ENCODE data around the gene HCN4. TPM values are rescaled to one million over a fixed set of nuclear protein-coding genes. Genes with fewer than 3 reads are reported as not detected.

HCN4 gene
- total and polyA plus RNA-seq, 2 experiments from 2014 or later, result 0.27 to 0.40 TPM

DNA sequence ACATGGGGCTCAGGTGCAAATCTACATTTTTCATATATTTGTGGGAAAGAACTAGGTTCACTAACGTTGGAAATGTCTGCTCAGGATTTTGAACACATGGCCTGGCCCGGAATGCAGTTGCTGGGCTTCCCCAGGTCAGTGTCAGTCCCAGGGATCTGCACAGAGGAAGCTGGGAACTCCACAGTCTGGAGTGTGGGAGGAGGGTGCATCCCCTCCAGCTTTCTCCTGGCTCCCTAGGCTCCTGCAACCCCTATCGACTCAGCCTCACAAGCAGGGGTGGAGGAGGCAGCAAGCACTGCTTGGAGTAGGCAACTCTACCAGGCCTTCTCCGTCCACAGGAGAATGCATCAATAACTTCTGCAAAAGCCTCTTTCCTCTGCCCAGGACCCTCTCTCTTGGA lies 30.1 kb upstream of the HCN4 start:
- Histone ChIP-seq H3K27me3 (no peaks in the 10 kb centered on the region), H3K4me2 (no peak overlapping the region), H3K9me2 (replicated peaks; ENCODE audit: insufficient read depth) (no peaks in the 10 kb centered on the region), H3K36me3 (replicated peaks; ENCODE audit: insufficient read depth, low read depth) (no peaks in the 10 kb centered on the region), H3K4me3 (no peak overlapping the region), H3K27ac (no peak overlapping the region), H3K79me2 (no peaks in the 10 kb centered on the region), H4K20me1 (ENCODE audit: insufficient read depth, poor library complexity, severe bottlenecking) (no peaks in the 10 kb centered on the region), H2AFZ (no peak overlapping the region), H3K9me3 (ENCODE audit: low read depth) (no peaks in the 10 kb centered on the region), H3K4me1 (ENCODE audit: insufficient read depth) (no peaks in the 10 kb centered on the region)
- WGBS (ENCODE audit: low lambda C conversion rate, missing lambda C conversion rate), result 81% methylated on average over 4 of the region's 4 CpGs
- TF ChIP-seq, protein P1, sequence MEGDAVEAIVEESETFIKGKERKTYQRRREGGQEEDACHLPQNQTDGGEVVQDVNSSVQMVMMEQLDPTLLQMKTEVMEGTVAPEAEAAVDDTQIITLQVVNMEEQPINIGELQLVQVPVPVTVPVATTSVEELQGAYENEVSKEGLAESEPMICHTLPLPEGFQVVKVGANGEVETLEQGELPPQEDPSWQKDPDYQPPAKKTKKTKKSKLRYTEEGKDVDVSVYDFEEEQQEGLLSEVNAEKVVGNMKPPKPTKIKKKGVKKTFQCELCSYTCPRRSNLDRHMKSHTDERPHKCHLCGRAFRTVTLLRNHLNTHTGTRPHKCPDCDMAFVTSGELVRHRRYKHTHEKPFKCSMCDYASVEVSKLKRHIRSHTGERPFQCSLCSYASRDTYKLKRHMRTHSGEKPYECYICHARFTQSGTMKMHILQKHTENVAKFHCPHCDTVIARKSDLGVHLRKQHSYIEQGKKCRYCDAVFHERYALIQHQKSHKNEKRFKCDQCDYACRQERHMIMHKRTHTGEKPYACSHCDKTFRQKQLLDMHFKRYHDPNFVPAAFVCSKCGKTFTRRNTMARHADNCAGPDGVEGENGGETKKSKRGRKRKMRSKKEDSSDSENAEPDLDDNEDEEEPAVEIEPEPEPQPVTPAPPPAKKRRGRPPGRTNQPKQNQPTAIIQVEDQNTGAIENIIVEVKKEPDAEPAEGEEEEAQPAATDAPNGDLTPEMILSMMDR (IDR thresholded peaks at IDR 0.05; ENCODE audit: poor library complexity), result no peak
- TF ChIP-seq EZH2phosphoT487 (IDR thresholded peaks at IDR 0.05; ENCODE audit: low read depth, severe bottlenecking, unreplicated experiment) (no peak), EZH2 (IDR thresholded peaks at IDR 0.05; ENCODE audit: borderline replicate concordance) (no peak)
- DNase-seq (ENCODE audit: low spot score), result no peak

DNA sequence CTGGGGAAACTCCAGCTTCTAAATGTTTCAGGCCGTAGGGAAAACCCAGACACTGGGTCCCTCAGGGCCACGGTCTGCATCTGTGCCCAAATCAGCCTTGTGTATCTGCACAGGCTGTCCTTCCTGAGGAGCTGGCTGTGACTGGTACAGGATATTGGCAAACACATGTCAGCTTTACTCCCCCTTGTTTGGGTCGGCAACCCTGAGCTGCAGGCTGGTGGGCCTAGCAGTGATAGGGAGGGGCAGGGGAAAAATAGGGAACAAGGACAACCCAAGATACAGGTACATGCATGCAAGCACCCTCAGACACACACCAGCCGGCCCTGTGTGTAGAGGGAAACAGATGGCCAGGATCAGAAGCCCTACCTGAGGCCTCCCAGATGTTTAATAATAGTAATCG lies 28.7 kb upstream of the HCN4 start:
- H3K79me2 ChIP-seq, result no peaks in the 10 kb centered on the region
- no peak overlapping the region for H3K4me2 ChIP-seq
- H2AFZ ChIP-seq, result no peak overlapping the region
- H4K20me1 ChIP-seq (ENCODE audit: insufficient read depth, poor library complexity, severe bottlenecking), result no peaks in the 10 kb centered on the region
- DNase-seq (ENCODE audit: low spot score), result no peak
- no peaks in the 10 kb centered on the region for H3K9me2 ChIP-seq (replicated peaks; ENCODE audit: insufficient read depth)
- no peaks in the 10 kb centered on the region for H3K27me3 ChIP-seq
- H3K4me1 ChIP-seq (ENCODE audit: insufficient read depth), result no peaks in the 10 kb centered on the region
- 80% methylated on average over 5 of the region's 5 CpGs for WGBS (ENCODE audit: low lambda C conversion rate, missing lambda C conversion rate)
- no peak overlapping the region for H3K27ac ChIP-seq
- H3K9me3 ChIP-seq (ENCODE audit: low read depth), result no peaks in the 10 kb centered on the region
- H3K4me3 ChIP-seq, result no peak overlapping the region
- no peak for TF ChIP-seq EZH2phosphoT487 (IDR thresholded peaks at IDR 0.05; ENCODE audit: low read depth, severe bottlenecking, unreplicated experiment)
- TF ChIP-seq EZH2 (IDR thresholded peaks at IDR 0.05; ENCODE audit: borderline replicate concordance), result no peak
- TF ChIP-seq, protein P1 (IDR thresholded peaks at IDR 0.05; ENCODE audit: poor library complexity), result no peak
- H3K36me3 ChIP-seq (replicated peaks; ENCODE audit: insufficient read depth, low read depth), result no peaks in the 10 kb centered on the region

DNA sequence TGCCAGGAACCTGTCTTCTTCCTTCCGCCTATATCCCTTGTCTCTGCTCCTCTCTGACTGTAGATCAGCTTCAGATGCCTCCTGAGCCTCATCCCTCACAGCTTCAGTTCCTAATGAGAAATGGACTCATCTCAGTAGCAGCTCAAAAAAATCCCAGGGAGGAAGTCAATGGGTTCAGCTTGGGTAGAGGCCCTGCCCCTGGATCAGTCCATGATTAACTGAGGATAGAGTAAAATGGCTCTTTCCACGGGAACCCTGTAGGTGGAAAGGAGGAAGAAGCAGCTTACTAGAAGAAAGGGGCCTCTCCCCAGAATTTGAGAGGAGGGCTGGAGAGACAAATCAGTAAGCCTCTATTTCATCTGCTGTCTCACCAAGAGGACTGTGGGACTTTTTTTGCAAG lies 26.9 kb upstream of the HCN4 start:
- no peak overlapping the region for H3K27ac ChIP-seq
- H3K9me3 ChIP-seq (ENCODE audit: low read depth), result no peaks in the 10 kb centered on the region
- no peak overlapping the region for H3K4me3 ChIP-seq
- H3K9me2 ChIP-seq (replicated peaks; ENCODE audit: insufficient read depth), result no peaks in the 10 kb centered on the region
- TF ChIP-seq EZH2phosphoT487 (IDR thresholded peaks at IDR 0.05; ENCODE audit: low read depth, severe bottlenecking, unreplicated experiment), result no peak
- TF ChIP-seq, protein P1 (IDR thresholded peaks at IDR 0.05; ENCODE audit: poor library complexity), result no peak
- no peak for TF ChIP-seq EZH2 (IDR thresholded peaks at IDR 0.05; ENCODE audit: borderline replicate concordance)
- H4K20me1 ChIP-seq (ENCODE audit: insufficient read depth, poor library complexity, severe bottlenecking), result no peaks in the 10 kb centered on the region
- no peaks in the 10 kb centered on the region for H3K36me3 ChIP-seq (replicated peaks; ENCODE audit: insufficient read depth, low read depth)
- no peaks in the 10 kb centered on the region for H3K4me1 ChIP-seq (ENCODE audit: insufficient read depth)
- H3K79me2 ChIP-seq, result no peaks in the 10 kb centered on the region
- no peaks in the 10 kb centered on the region for H3K27me3 ChIP-seq
- no peak overlapping the region for H2AFZ ChIP-seq
- no peak for DNase-seq (ENCODE audit: low spot score)
- 93% methylated on average over 2 of the region's 2 CpGs for WGBS (ENCODE audit: low lambda C conversion rate, missing lambda C conversion rate)
- no peak overlapping the region for H3K4me2 ChIP-seq

DNA sequence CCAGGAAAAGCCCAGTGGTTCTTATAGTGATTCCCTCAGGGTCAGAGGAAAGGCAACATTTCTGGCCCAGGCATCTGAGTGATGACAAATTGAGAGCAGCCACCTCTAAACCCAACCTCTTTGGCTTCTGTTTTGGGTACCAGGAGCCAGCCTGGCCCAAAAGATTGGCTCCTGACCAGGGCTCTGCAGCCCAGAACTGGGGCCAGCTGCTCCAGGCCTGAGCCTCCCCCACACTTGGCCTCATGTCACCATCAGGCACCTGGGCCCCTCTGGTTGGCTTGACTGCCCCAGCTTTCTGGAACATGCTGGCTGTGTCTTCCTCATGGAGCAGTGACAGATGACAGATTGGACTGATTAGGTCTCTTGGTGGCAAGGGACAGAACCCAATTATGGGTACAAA lies 26.0 kb upstream of the HCN4 start:
- Histone ChIP-seq H3K9me3 (ENCODE audit: low read depth) (no peaks in the 10 kb centered on the region), H4K20me1 (ENCODE audit: insufficient read depth, poor library complexity, severe bottlenecking) (no peaks in the 10 kb centered on the region), H3K79me2 (no peaks in the 10 kb centered on the region), H3K36me3 (replicated peaks; ENCODE audit: insufficient read depth, low read depth) (no peaks in the 10 kb centered on the region), H3K9me2 (replicated peaks; ENCODE audit: insufficient read depth) (no peaks in the 10 kb centered on the region), H3K27me3 (no peaks in the 10 kb centered on the region), H2AFZ (no peak overlapping the region), H3K4me2 (no peak overlapping the region), H3K27ac (no peak overlapping the region), H3K4me3 (no peak overlapping the region), H3K4me1 (ENCODE audit: insufficient read depth) (peaks cover 3% of the 10 kb centered on the region)
- TF ChIP-seq EZH2phosphoT487 (IDR thresholded peaks at IDR 0.05; ENCODE audit: low read depth, severe bottlenecking, unreplicated experiment), result no peak
- TF ChIP-seq, protein P1 (IDR thresholded peaks at IDR 0.05; ENCODE audit: poor library complexity), result no peak
- no peak for TF ChIP-seq EZH2 (IDR thresholded peaks at IDR 0.05; ENCODE audit: borderline replicate concordance)
- no peak for DNase-seq (ENCODE audit: low spot score)
